ENCODE results near the gene ITGB1.

ITGB1 gene

DNA sequence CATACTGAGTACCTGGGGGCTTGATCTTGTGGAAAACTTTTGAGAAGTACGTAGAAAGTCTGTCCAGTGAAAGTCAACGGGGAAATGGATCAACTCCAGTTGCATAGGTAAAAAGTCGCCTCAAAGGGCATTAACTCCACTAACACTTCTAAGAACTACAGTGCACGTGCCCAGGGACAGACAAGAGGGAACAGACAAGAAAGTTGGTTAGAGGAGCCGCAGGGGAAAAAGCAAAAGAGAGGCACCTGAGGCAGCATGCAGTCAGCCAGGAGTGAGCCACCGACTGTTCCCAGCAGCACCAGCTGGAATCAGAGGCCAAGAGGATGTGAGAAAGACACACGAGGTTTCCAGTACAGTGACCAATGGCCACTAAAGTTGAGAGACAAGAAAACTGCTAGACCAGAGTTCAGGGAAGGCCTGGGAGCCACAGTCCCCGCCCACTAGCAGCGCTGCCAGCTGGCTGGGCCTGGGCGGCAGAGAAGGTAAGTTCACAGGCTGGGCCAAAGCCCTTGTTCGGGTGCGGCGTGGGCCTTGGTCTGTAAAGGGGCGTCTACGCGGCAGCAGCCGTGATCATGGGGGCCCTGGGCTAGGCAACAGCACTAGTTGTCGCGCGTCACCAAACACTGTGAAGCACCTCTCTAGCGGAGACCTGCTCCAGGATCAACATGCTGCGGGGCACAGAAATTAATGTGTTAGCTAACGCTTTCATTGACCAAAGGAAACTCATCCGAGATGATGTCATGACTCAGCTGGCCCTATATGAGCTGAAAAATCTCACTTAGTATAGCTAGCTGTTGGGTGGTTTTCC, 14.0 kb downstream of the ITGB1 start:
- Histone ChIP-seq H3K36me3 (ENCODE audit: control insufficient read depth, insufficient read depth, low read length) (peaks cover 8% of the 10 kb centered on the region), H3K27me3 (ENCODE audit: control insufficient read depth, insufficient read depth, low read length) (no peaks in the 10 kb centered on the region), H3K27ac (ENCODE audit: low read depth, low read length) (no peak overlapping the region), H3K9ac (ENCODE audit: low read length) (no peak overlapping the region), H3K9me3 (ENCODE audit: control insufficient read depth, insufficient read depth, low read depth, low read length) (no peaks in the 10 kb centered on the region), H3K4me1 (ENCODE audit: control insufficient read depth, insufficient read depth, low read length) (peaks cover 67% of the 10 kb centered on the region), H3K4me3 (ENCODE audit: low read depth, low read length) (no peak overlapping the region)

DNA sequence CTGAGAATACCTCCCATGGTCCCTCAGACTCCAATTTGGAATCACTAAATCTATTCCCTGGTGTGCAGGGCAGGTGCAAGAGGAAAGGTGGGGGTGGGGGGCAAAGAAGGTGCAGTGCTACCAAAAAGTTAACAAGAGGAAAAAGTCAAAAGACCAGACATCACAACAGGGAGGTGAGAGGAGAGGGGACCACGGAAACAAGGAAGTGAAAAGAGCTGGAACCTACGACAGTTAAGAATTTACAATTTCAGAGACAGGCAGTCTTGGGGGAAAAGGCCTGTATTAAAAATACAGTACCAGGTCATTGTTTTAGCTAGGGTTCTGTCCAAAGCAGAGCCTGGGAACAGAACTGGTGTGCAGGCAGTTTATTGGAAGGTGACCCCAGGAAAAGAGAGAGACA, 14.6 kb downstream of the ITGB1 start:
- no peaks in the 10 kb centered on the region for H3K27me3 ChIP-seq (ENCODE audit: control insufficient read depth, insufficient read depth, low read length)
- H3K4me3 ChIP-seq (ENCODE audit: low read depth, low read length) = no peak overlapping the region
- peaks cover 67% of the 10 kb centered on the region for H3K4me1 ChIP-seq (ENCODE audit: control insufficient read depth, insufficient read depth, low read length)
- H3K36me3 ChIP-seq (ENCODE audit: control insufficient read depth, insufficient read depth, low read length) = peaks cover 8% of the 10 kb centered on the region
- H3K9me3 ChIP-seq (ENCODE audit: control insufficient read depth, insufficient read depth, low read depth, low read length) = no peaks in the 10 kb centered on the region
- no peak overlapping the region for H3K9ac ChIP-seq (ENCODE audit: low read length)
- H3K27ac ChIP-seq (ENCODE audit: low read depth, low read length) = no peak overlapping the region

DNA sequence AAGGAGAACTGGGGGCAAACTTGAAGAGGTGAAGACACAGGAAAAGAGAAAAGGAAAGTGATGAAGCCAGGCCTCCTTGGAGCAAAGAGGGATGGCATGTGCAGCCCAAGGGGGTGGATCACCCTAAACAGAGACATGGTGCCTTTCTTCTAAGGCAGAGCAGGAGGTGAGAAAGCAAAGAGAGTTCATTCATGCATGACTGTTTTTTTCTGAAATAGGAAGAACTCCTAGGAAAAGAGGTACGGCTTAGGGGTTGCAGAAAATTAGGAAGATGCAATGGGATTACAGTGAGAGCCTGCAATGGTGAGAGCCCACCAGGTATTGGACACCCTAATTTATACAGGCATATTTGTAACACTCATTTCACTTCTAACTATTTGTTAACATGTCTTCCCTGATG, 15.9 kb downstream of the ITGB1 start:
- no peaks in the 10 kb centered on the region for H3K27me3 ChIP-seq (ENCODE audit: control insufficient read depth, insufficient read depth, low read length)
- H3K9me3 ChIP-seq (ENCODE audit: control insufficient read depth, insufficient read depth, low read depth, low read length) = no peaks in the 10 kb centered on the region
- H3K4me1 ChIP-seq (ENCODE audit: control insufficient read depth, insufficient read depth, low read length) = peaks cover 68% of the 10 kb centered on the region
- peaks cover 8% of the 10 kb centered on the region for H3K36me3 ChIP-seq (ENCODE audit: control insufficient read depth, insufficient read depth, low read length)
- H3K27ac ChIP-seq (ENCODE audit: low read depth, low read length) = no peak overlapping the region
- no peak overlapping the region for H3K9ac ChIP-seq (ENCODE audit: low read length)
- no peak overlapping the region for H3K4me3 ChIP-seq (ENCODE audit: low read depth, low read length)

DNA sequence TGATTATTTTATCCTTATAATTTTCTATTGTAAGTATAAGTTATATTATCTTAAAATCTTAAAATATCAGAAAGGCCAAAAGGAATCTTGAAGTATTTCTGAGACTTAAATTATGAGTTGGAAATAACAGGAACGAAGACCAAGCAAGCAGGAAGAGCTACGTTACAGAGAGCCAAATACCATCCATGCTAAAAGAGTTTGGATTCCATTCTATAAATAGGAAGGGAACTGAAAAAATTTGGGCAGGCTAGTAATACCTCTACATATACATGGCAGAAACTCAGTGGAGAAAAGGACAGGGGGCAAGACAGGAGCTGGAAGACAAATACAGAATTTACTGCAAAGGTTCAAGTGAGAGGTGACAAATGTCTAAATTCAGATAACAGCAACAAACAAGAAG, 16.7 kb downstream of the ITGB1 start:
- Histone ChIP-seq H3K4me1 (ENCODE audit: control insufficient read depth, insufficient read depth, low read length) (peaks cover 66% of the 10 kb centered on the region), H3K9ac (ENCODE audit: low read length) (no peak overlapping the region), H3K36me3 (ENCODE audit: control insufficient read depth, insufficient read depth, low read length) (peaks cover 8% of the 10 kb centered on the region), H3K27ac (ENCODE audit: low read depth, low read length) (no peak overlapping the region), H3K4me3 (ENCODE audit: low read depth, low read length) (no peak overlapping the region), H3K27me3 (ENCODE audit: control insufficient read depth, insufficient read depth, low read length) (no peaks in the 10 kb centered on the region), H3K9me3 (ENCODE audit: control insufficient read depth, insufficient read depth, low read depth, low read length) (no peaks in the 10 kb centered on the region)

DNA sequence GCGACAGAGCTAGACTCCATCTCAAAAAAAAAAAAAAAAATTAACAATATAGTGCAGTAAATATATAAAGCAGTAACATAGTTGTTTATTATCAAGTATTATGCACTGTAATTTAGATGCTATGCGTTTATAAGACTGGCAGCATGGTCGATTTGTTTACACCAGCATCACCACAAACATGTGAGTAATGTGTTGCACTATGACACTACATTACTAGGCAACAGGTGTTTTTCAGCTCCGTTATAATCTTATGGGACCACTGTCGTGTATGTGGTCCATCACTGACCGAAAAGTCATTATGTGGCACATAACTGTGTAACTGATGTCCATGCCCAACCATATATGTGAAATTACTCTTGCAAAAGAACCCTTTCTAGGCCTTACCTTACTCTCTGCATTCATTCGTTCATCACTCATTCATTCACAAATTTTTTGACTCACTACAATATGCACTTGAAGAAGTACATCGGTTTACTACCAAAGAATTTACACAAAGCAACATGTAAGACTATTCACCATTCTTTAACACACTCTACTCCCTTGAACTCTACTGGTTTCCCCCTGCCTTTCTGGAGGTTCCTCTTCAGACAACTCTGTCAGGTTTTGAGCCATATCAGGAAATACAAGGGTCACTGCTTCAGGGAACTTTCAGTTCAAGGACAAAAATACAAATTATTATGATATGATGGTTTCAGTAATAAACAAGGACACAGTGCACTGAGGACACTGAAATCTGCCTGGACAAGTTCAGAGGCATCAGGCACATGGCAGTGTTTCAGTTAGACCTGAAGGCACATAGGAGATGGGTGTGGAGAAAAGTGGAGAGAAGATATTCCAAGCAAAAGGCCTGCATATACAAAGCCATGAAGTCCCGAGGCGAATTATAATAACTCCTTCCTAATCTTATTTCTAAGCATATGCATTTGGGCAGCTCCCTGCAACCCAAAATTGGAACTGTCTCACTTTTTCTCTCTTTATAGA, 17.4 kb downstream of the ITGB1 start:
- Histone ChIP-seq H3K4me1 (ENCODE audit: control insufficient read depth, insufficient read depth, low read length) (peaks cover 63% of the 10 kb centered on the region), H3K27me3 (ENCODE audit: control insufficient read depth, insufficient read depth, low read length) (no peaks in the 10 kb centered on the region), H3K9me3 (ENCODE audit: control insufficient read depth, insufficient read depth, low read depth, low read length) (no peaks in the 10 kb centered on the region), H3K27ac (ENCODE audit: low read depth, low read length) (no peak overlapping the region; the same call in 1 of the 2 replicates), H3K9ac (ENCODE audit: low read length) (no peak overlapping the region), H3K36me3 (ENCODE audit: control insufficient read depth, insufficient read depth, low read length) (peaks cover 8% of the 10 kb centered on the region), H3K4me3 (ENCODE audit: low read depth, low read length) (no peak overlapping the region)

DNA sequence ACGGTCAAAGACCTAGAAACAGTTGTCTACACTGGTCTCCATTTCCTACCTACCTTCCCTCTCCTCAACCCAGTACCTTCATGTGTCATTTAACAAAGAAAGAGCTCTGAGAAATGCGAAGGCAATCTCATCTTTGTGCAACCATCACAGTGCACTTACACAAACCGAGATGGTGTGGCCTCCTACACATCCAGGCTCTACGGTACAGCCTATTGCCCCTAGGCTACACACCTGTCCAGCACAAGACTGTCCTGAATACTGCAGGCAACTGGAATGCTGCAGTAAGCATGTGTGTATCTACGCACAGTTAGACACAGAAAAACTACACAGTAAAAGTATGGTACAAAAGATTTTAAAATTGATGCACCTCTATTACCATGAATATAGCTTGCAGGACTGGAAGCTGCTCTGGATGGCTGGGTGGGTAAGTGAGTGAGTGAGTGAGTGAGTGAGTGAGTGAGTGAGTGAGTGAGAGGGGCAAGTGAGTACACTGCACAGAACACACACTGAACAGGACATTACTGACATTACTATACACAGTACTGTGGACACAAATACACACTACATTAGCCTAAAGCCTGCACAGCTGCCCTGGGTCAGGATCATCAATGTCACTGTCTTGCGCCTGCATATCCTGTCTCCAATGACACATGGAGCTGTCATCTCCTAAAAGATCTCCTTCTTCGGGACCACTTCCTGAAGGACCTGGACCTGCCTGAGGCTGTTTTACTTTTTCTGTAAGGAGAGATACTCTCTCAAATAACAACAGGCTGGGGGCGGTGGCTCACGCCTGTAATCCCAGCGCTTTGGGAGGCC, 18.5 kb downstream of the ITGB1 start:
- no peak overlapping the region for H3K27ac ChIP-seq (ENCODE audit: low read depth, low read length)
- peaks cover 19% of the 10 kb centered on the region for H3K36me3 ChIP-seq (ENCODE audit: control insufficient read depth, insufficient read depth, low read length)
- H3K4me1 ChIP-seq (ENCODE audit: control insufficient read depth, insufficient read depth, low read length) = peaks cover 57% of the 10 kb centered on the region
- H3K4me3 ChIP-seq (ENCODE audit: low read depth, low read length) = no peak overlapping the region
- H3K27me3 ChIP-seq (ENCODE audit: control insufficient read depth, insufficient read depth, low read length) = no peaks in the 10 kb centered on the region
- no peak overlapping the region for H3K9ac ChIP-seq (ENCODE audit: low read length)
- no peaks in the 10 kb centered on the region for H3K9me3 ChIP-seq (ENCODE audit: control insufficient read depth, insufficient read depth, low read depth, low read length)

DNA sequence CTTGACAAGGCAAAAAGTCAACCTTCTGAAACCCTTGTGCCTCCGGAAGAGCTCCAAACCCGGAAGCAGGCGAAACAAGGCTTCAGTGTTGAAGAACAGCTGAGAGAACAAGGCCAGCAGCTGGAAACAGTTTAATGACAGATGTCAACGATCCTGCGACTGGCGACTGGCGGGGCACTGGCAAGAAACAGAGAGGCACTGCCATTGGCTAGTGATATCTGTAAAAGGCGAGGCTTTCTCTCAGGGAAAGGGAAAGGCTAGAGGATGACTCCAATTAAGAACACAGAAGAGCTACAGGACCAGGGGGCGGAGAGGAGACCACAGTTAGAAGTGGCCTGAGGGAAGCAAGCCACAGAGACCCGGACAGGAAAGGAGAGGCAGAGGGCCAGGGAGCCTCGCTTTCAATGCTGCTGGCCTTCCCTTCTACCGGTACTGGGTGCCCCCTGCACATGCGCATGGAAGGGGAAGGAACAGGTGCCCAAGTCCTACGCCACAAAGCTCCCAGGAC, 19.4 kb downstream of the ITGB1 start:
- no peak overlapping the region for H3K27ac ChIP-seq (ENCODE audit: low read depth, low read length)
- H3K9me3 ChIP-seq (ENCODE audit: control insufficient read depth, insufficient read depth, low read depth, low read length) = no peaks in the 10 kb centered on the region
- H3K4me3 ChIP-seq (ENCODE audit: low read depth, low read length) = no peak overlapping the region; the same call in 1 of the 2 replicates
- H3K27me3 ChIP-seq (ENCODE audit: control insufficient read depth, insufficient read depth, low read length) = no peaks in the 10 kb centered on the region
- H3K36me3 ChIP-seq (ENCODE audit: control insufficient read depth, insufficient read depth, low read length) = peaks cover 28% of the 10 kb centered on the region
- H3K4me1 ChIP-seq (ENCODE audit: control insufficient read depth, insufficient read depth, low read length) = peaks cover 48% of the 10 kb centered on the region
- no peak overlapping the region for H3K9ac ChIP-seq (ENCODE audit: low read length)

DNA sequence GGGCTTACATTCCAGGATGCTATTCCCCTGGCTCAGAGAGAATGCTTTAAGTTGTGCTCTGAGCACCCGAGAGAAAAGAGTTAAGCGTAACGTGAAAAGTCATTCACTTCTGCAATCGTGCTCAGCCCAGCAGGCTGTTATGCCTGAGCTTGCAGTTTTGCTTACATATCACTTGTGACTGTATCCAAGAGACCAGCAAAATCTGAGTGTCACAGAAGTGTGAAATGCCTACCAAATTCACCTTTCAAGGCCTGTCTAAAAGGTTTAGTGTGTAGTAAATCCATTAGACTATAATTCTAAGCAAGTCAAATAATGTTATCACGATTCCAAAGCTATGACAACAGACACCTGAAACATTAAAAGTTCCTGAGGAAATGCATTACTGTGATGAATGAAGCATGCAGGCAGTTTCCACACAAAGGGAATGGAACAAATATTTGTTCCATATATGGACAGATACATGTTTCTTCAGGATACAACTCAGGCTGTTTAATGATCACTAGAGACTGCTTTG, 20.1 kb downstream of the ITGB1 start:
- no peak overlapping the region for H3K27ac ChIP-seq (ENCODE audit: low read depth, low read length)
- H3K36me3 ChIP-seq (ENCODE audit: control insufficient read depth, insufficient read depth, low read length) = peaks cover 34% of the 10 kb centered on the region
- H3K27me3 ChIP-seq (ENCODE audit: control insufficient read depth, insufficient read depth, low read length) = no peaks in the 10 kb centered on the region
- no peak overlapping the region for H3K9ac ChIP-seq (ENCODE audit: low read length)
- H3K4me1 ChIP-seq (ENCODE audit: control insufficient read depth, insufficient read depth, low read length) = peaks cover 43% of the 10 kb centered on the region
- no peaks in the 10 kb centered on the region for H3K9me3 ChIP-seq (ENCODE audit: control insufficient read depth, insufficient read depth, low read depth, low read length)
- H3K4me3 ChIP-seq (ENCODE audit: low read depth, low read length) = no peak overlapping the region

DNA sequence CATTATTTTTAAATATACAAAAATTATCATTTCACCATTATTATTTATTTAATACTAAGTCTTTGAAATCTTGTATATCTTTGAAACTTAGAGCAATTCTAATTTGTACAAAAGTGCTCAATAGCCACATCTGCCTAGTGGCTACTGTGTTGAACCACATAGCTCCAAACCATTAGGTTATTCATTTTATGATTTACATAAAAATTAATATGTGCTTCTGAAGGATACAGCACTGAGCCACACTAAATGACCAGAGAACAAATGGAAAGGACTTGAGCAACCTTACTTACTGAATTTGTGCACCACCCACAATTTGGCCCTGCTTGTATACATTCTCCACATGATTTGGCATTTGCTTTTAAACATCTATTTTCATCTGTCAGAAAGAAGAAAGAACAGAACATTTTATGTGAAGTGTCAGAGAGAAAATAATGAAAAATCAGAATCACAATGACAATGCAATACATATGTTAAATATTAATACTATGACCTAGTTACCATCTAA, 25.8 kb downstream of the ITGB1 start:
- Histone ChIP-seq H3K27me3 (ENCODE audit: control insufficient read depth, insufficient read depth, low read length) (no peaks in the 10 kb centered on the region), H3K9me3 (ENCODE audit: control insufficient read depth, insufficient read depth, low read depth, low read length) (no peaks in the 10 kb centered on the region), H3K36me3 (ENCODE audit: control insufficient read depth, insufficient read depth, low read length) (peaks cover 76% of the 10 kb centered on the region), H3K4me1 (ENCODE audit: control insufficient read depth, insufficient read depth, low read length) (no peaks in the 10 kb centered on the region), H3K27ac (ENCODE audit: low read depth, low read length) (no peak overlapping the region), H3K9ac (ENCODE audit: low read length) (no peak overlapping the region), H3K4me3 (ENCODE audit: low read depth, low read length) (no peak overlapping the region)

DNA sequence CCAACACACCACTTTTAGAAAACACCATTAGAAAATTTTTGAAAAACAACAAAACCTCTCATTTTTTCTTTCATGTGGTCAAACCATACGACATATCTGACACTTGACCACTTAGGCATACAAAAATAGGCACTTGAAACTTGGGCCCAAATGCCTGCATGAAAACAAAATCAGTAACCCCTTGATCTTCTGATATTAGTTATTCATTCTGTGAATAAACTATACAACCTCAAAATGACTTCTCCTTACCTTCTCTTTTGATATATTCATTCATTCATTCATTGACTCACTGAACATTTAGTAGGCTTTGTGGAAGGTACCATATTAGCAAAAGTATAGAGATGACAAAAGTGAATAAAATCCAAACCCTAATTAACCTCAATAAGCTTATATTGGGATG, 26.4 kb downstream of the ITGB1 start:
- Histone ChIP-seq H3K27me3 (ENCODE audit: control insufficient read depth, insufficient read depth, low read length) (no peaks in the 10 kb centered on the region), H3K27ac (ENCODE audit: low read depth, low read length) (no peak overlapping the region), H3K9me3 (ENCODE audit: control insufficient read depth, insufficient read depth, low read depth, low read length) (no peaks in the 10 kb centered on the region), H3K9ac (ENCODE audit: low read length) (no peak overlapping the region), H3K4me3 (ENCODE audit: low read depth, low read length) (no peak overlapping the region), H3K4me1 (ENCODE audit: control insufficient read depth, insufficient read depth, low read length) (no peaks in the 10 kb centered on the region), H3K36me3 (ENCODE audit: control insufficient read depth, insufficient read depth, low read length) (peaks cover 83% of the 10 kb centered on the region)

Data from HUES6 (cell line).